ENCODE results near the gene ARID1B. TPM values are rescaled to one million over a fixed set of nuclear protein-coding genes. Genes with fewer than 3 reads are reported as not detected.
A peak's percentile ranks its signal among the peaks of the same experiment; 100 is the strongest.

Gene ARID1B
- total and polyA plus RNA-seq, 12 donors = 13.3 to 85.6 (median 50.9) TPM

GRCh38 chr6:156789081-156789943 lies 12.1 kb downstream of the ARID1B start:
- Histone ChIP-seq H3K4me3 (no peak overlapping the region), H3K9me3 (replicated peaks in 1 of 3) (no peaks in the 10 kb centered on the region), H3K4me1 (replicated peaks in 1 of 2) (peaks cover 12 to 54% of the 10 kb centered on the region in 2 donors), H3K27me3 (no peaks in the 10 kb centered on the region), H3K27ac (no peak overlapping the region), H3K36me3 (replicated peaks in 1 of 2) (no peaks in the 10 kb centered on the region)
- no peak for DNase-seq
- intact Hi-C loops (cut with DNase I) = no loop called here
- 70 to 76% (median 73%) methylated on average over 7 of the region's 7 CpGs for WGBS, 4 donors
- TF ChIP-seq CTCF (IDR thresholded peaks at IDR 0.05) (no peak), POLR2A (IDR thresholded peaks at IDR 0.05) (no peak)

GRCh38 chr6:156790711-156791319 lies 13.6 kb downstream of the ARID1B start:
- Histone ChIP-seq H3K27me3 (no peaks in the 10 kb centered on the region), H3K4me3 (no peak overlapping the region), H3K36me3 (replicated peaks in 1 of 2) (no peaks in the 10 kb centered on the region), H3K9me3 (replicated peaks in 1 of 3) (no peaks in the 10 kb centered on the region), H3K4me1 (replicated peaks in 1 of 2) (peaks cover 17 to 63% of the 10 kb centered on the region in 2 donors), H3K27ac (no peak overlapping the region)
- intact Hi-C loops (cut with DNase I) = no loop called here
- TF ChIP-seq CTCF (IDR thresholded peaks at IDR 0.05) = no peak
- TF ChIP-seq POLR2A (IDR thresholded peaks at IDR 0.05) = no peak
- 90 to 96% (median 91%) methylated on average over 3 of the region's 3 CpGs for WGBS, 4 donors
- DNase-seq = no peak

- Histone ChIP-seq H3K4me3 (peak overlapping the region in 1 of 4 donors; percentile 37), H3K9me3 (replicated peaks in 1 of 3) (no peaks in the 10 kb centered on the region), H3K27me3 (no peaks in the 10 kb centered on the region), H3K36me3 (replicated peaks in 1 of 2) (no peaks in the 10 kb centered on the region), H3K27ac (peak overlapping the region in 1 of 5 donors; percentile 54), H3K4me1 (replicated peaks in 1 of 2) (peaks cover 17 to 69% of the 10 kb centered on the region in 2 donors)
- DNase-seq = peak in 2 of 7 donors; percentile 46 to 64
- 16 to 28% (median 18%) methylated on average over 10 of the region's 10 CpGs for WGBS, 4 donors
- TF ChIP-seq CTCF (IDR thresholded peaks at IDR 0.05) = no peak
- intact Hi-C loops (cut with DNase I) = no loop called here
Observed at GRCh38 chr6:156791320-156791850, 14.2 kb downstream of the ARID1B start.

- Histone ChIP-seq H3K27ac (no peak overlapping the region), H3K36me3 (replicated peaks in 1 of 2) (no peaks in the 10 kb centered on the region), H3K4me3 (no peak overlapping the region), H3K4me1 (replicated peaks in 1 of 2) (peaks cover 17 to 58% of the 10 kb centered on the region in 2 donors), H3K27me3 (no peaks in the 10 kb centered on the region), H3K9me3 (replicated peaks in 1 of 3) (no peaks in the 10 kb centered on the region)
- intact Hi-C loops (cut with DNase I) = no loop called here
- DNase-seq = no peak
- 86 to 94% (median 87%) methylated on average over 6 of the region's 6 CpGs for WGBS, 4 donors
- TF ChIP-seq POLR2A (IDR thresholded peaks at IDR 0.05) (no peak), CTCF (IDR thresholded peaks at IDR 0.05) (no peak)
Observed at GRCh38 chr6:156793200-156793599, 16.0 kb downstream of the ARID1B start.

All from adrenal gland (tissue), 12 donors.